SK-N-SH (cell line): ENCODE data around the gene AXIN2.

ENCODE experiments used
- CHD2 ChIP-seq: fragments of 150-350 bp; IDR thresholded peaks from 2 replicates; pipeline ENCODE4 v1.6.1; 2018; ENCODE audit warnings: low read length; ENCODE audit not compliant: partially characterized antibody
- CTCF ChIP-seq: fragments of 200-600 bp; sonication (generic); IDR thresholded peaks from 2 replicates; pipeline ENCODE4 v1.6.1; 2017; ENCODE audit warnings: antibody characterized with exemption, mild to moderate bottlenecking, moderate library complexity
- EP300 ChIP-seq, 2 experiments: IDR thresholded peaks; 2 replicates each; pipeline versions ENCODE4 v1.4.0 to v1.6.1; 2012; ENCODE audit warnings: borderline replicate concordance in 1 of 2, low read depth in 1 of 2, low read length in 1 of 2
- FOXM1 ChIP-seq: IDR thresholded peaks from 2 replicates; pipeline ENCODE4 v1.4.0; 2012; ENCODE audit warnings: low read depth, mild to moderate bottlenecking
- JUND ChIP-seq: IDR thresholded peaks from 2 replicates; pipeline ENCODE4 v1.4.0; 2012
- MAX ChIP-seq: IDR thresholded peaks from 2 replicates; pipeline ENCODE4 v1.4.0; 2012; ENCODE audit warnings: low read depth
- POLR2AphosphoS5 ChIP-seq: IDR thresholded peaks from 2 replicates; pipeline ENCODE4 v1.6.1; 2012; ENCODE audit warnings: low read depth, low read length
- TCF12 ChIP-seq: IDR thresholded peaks from 2 replicates; pipeline ENCODE4 v1.4.0; 2012
- TEAD4 ChIP-seq: IDR thresholded peaks from 2 replicates; pipeline ENCODE4 v1.4.0; 2012; ENCODE audit warnings: mild to moderate bottlenecking, borderline replicate concordance; ENCODE audit not compliant: insufficient read depth
- ZBTB33 ChIP-seq: IDR thresholded peaks from 2 replicates; pipeline ENCODE4 v1.4.0; 2012; ENCODE audit warnings: low read depth, borderline replicate concordance

- TF ChIP-seq POLR2AphosphoS5 (no peak), CTCF (no peak), TEAD4 (no peak), EP300 (IDR thresholded peaks at IDR 0.05; ENCODE audit: borderline replicate concordance in 1 of 2, low read depth in 1 of 2, low read length in 1 of 2) (no peak), ZBTB33 (no peak), CHD2 (no peak), TCF12 (no peak), JUND (no peak), FOXM1 (no peak), MAX (no peak)
These were observed 22.5 kb downstream of the AXIN2 start for GRCh38 chr17:65538675-65539529.
